Neural progenitor cell (in vitro differentiated cells): ENCODE results near the gene CFAP61. TPM values are rescaled to one million over a fixed set of nuclear protein-coding genes. Genes with fewer than 3 reads are reported as not detected.

Source experiments
- DNase-seq: peaks from one replicate; pipeline ENCODE4 v3.0.0-alpha.2; 2016; ENCODE audit warnings: low spot score
- H2AFZ ChIP-seq: fragments of 200-600 bp; sonication (generic); replicated peaks from 2 replicates; pipeline ENCODE4 v1.6.1; 2016; ENCODE audit warnings: antibody characterized with exemption
- H3F3A ChIP-seq: fragments of 200-600 bp; sonication (generic); 2 replicates; pipeline ENCODE4 v1.6.1; 2016; ENCODE audit warnings: antibody characterized with exemption, low read depth
- H3K27ac ChIP-seq: fragments of 200-600 bp; sonication (generic); 2 replicates; pipeline ENCODE4 v1.5.1; 2016; ENCODE audit warnings: mild to moderate bottlenecking
- H3K27me3 ChIP-seq: fragments of 200-600 bp; sonication (generic); 2 replicates; pipeline ENCODE4 v1.6.1; 2016; ENCODE audit warnings: mild to moderate bottlenecking, moderate library complexity
- H3K36me3 ChIP-seq: fragments of 200-600 bp; sonication (generic); 2 replicates; pipeline ENCODE4 v1.5.1; 2016
- H3K4me1 ChIP-seq: fragments of 200-600 bp; sonication (generic); 2 replicates; pipeline ENCODE4 v1.6.1; 2016; ENCODE audit warnings: mixed run types
- H3K4me2 ChIP-seq: fragments of 200-600 bp; sonication (generic); 2 replicates; pipeline ENCODE4 v1.6.1; 2016
- H3K4me3 ChIP-seq: fragments of 200-600 bp; sonication (generic); 2 replicates; pipeline ENCODE4 v1.5.1; 2016
- H3K79me2 ChIP-seq: fragments of 200-600 bp; sonication (generic); 2 replicates; pipeline ENCODE4 v1.6.1; 2016; ENCODE audit warnings: low read depth
- H3K9ac ChIP-seq: fragments of 200-600 bp; sonication (generic); 2 replicates; pipeline ENCODE4 v1.6.1; 2016
- H3K9me3 ChIP-seq: fragments of 200-600 bp; sonication (generic); 2 replicates; pipeline ENCODE4 v1.5.1; 2016; ENCODE audit warnings: low read depth
- H4K20me1 ChIP-seq: fragments of 200-600 bp; sonication (generic); 2 replicates; pipeline ENCODE4 v1.6.1; 2016; ENCODE audit warnings: low read depth
- H3K27ac Mint-ChIP-seq: 3 replicates; pipeline ENCODE4 v1.8.0; 2021; ENCODE audit warnings: mixed read lengths
- H3K27me3 Mint-ChIP-seq: 2 replicates; pipeline ENCODE4 v1.8.0; 2022; ENCODE audit warnings: low read depth, mild to moderate bottlenecking, inconsistent platforms, moderate library complexity, mixed read lengths; ENCODE audit not compliant: insufficient read depth
- H3K36me3 Mint-ChIP-seq: 3 replicates; pipeline ENCODE4 v1.8.0; 2021; ENCODE audit warnings: mixed read lengths
- H3K4me1 Mint-ChIP-seq: 3 replicates; pipeline ENCODE4 v1.8.0; 2021; ENCODE audit warnings: mixed read lengths
- H3K4me3 Mint-ChIP-seq: 3 replicates; pipeline ENCODE4 v1.8.0; 2021; ENCODE audit warnings: mild to moderate bottlenecking, moderate library complexity, mixed read lengths
- H3K9me3 Mint-ChIP-seq: 3 replicates; pipeline ENCODE4 v1.8.0; 2020; ENCODE audit warnings: mixed read lengths
- CTCF ChIP-seq: fragments of 200-600 bp; sonication (generic); IDR thresholded peaks from 2 replicates; pipeline ENCODE4 v1.5.1; 2017; ENCODE audit warnings: antibody characterized with exemption, mild to moderate bottlenecking
- EZH2 ChIP-seq: fragments of 200-600 bp; sonication (generic); IDR thresholded peaks from 2 replicates; pipeline ENCODE4 v1.6.1; 2017; ENCODE audit warnings: antibody characterized with exemption, mild to moderate bottlenecking, moderate library complexity
- EZH2phosphoT487 ChIP-seq: fragments of 200-600 bp; sonication (generic); IDR thresholded peaks from 2 replicates; pipeline ENCODE4 v1.6.1; 2017; ENCODE audit warnings: antibody characterized with exemption
- total RNA-seq: library from RNA; depleted of rRNA; stranded (reverse); fragments of >200 nt; gene quantifications from 2 replicates; pipeline ENCODE4 v1.2.3, GENCODE V29; 2015; ENCODE audit warnings: low replicate concordance

The CFAP61 gene
- total RNA-seq, 1 donor from 2014 or later, result not detected

- H3K4me1 ChIP-seq, result no peaks in the 10 kb centered on the region
- H3K36me3 ChIP-seq, result no peaks in the 10 kb centered on the region
- H3K27ac Mint-ChIP-seq, result no peak overlapping the region
- no peaks in the 10 kb centered on the region for H3K9me3 Mint-ChIP-seq
- H3K9me3 ChIP-seq, result no peaks in the 10 kb centered on the region
- no peaks in the 10 kb centered on the region for H4K20me1 ChIP-seq
- H3F3A ChIP-seq, result no peaks in the 10 kb centered on the region
- no peak overlapping the region for H2AFZ ChIP-seq
- peaks cover 8% of the 10 kb centered on the region for H3K27me3 Mint-ChIP-seq
- no peak overlapping the region for H3K4me3 ChIP-seq
- no peaks in the 10 kb centered on the region for H3K79me2 ChIP-seq
- no peak overlapping the region for H3K4me2 ChIP-seq
- H3K36me3 Mint-ChIP-seq, result no peaks in the 10 kb centered on the region
- H3K27me3 ChIP-seq, result no peaks in the 10 kb centered on the region
- no peak for TF ChIP-seq CTCF
- TF ChIP-seq EZH2, result no peak
- no peak for TF ChIP-seq EZH2phosphoT487
- DNase-seq, result no peak
- H3K4me3 Mint-ChIP-seq, result no peak overlapping the region
- H3K9ac ChIP-seq, result no peak overlapping the region
- H3K27ac ChIP-seq, result no peak overlapping the region
- peaks cover 11% of the 10 kb centered on the region for H3K4me1 Mint-ChIP-seq
These were observed 243.5 kb downstream of the CFAP61 start for GRCh38 chr20:20295621-20296498.

- Histone ChIP-seq H3K27ac (no peak overlapping the region), H3K36me3 (no peaks in the 10 kb centered on the region), H2AFZ (no peak overlapping the region), H3K79me2 (no peaks in the 10 kb centered on the region), H3K4me1 (no peaks in the 10 kb centered on the region), H3K4me3 (no peak overlapping the region), H3K9me3 (no peaks in the 10 kb centered on the region), H3K4me2 (no peak overlapping the region), H4K20me1 (no peaks in the 10 kb centered on the region), H3K9ac (no peak overlapping the region), H3K27me3 (no peaks in the 10 kb centered on the region), H3F3A (no peaks in the 10 kb centered on the region)
- Mint-ChIP-seq H3K4me1 (peaks cover 11% of the 10 kb centered on the region), H3K36me3 (no peaks in the 10 kb centered on the region), H3K9me3 (no peaks in the 10 kb centered on the region), H3K27me3 (no peaks in the 10 kb centered on the region), H3K27ac (peak overlapping the region; percentile 23), H3K4me3 (no peak overlapping the region)
- TF ChIP-seq EZH2phosphoT487 (no peak), CTCF (no peak), EZH2 (no peak)
- no peak for DNase-seq
These were observed 244.8 kb downstream of the CFAP61 start for GRCh38 chr20:20297181-20297580.

GRCh38 chr20:20297752-20298151 is 245.4 kb downstream of the CFAP61 start:
- Histone ChIP-seq H3K4me3 (no peak overlapping the region), H2AFZ (no peak overlapping the region), H3K27ac (no peak overlapping the region), H3K79me2 (no peaks in the 10 kb centered on the region), H3F3A (no peaks in the 10 kb centered on the region), H3K4me1 (no peaks in the 10 kb centered on the region), H3K4me2 (no peak overlapping the region), H4K20me1 (no peaks in the 10 kb centered on the region), H3K27me3 (no peaks in the 10 kb centered on the region), H3K9me3 (no peaks in the 10 kb centered on the region), H3K9ac (no peak overlapping the region), H3K36me3 (no peaks in the 10 kb centered on the region)
- Mint-ChIP-seq H3K27me3 (no peaks in the 10 kb centered on the region), H3K9me3 (no peaks in the 10 kb centered on the region), H3K27ac (no peak overlapping the region), H3K4me1 (peaks cover 11% of the 10 kb centered on the region), H3K4me3 (no peak overlapping the region), H3K36me3 (no peaks in the 10 kb centered on the region)
- no peak for DNase-seq
- TF ChIP-seq EZH2, result no peak
- no peak for TF ChIP-seq CTCF
- TF ChIP-seq EZH2phosphoT487, result no peak
